Hepatocyte (in vitro differentiated cells): Measurements from ENCODE around the gene RXRA. TPM values are rescaled to one million over a fixed set of nuclear protein-coding genes. Genes with fewer than 3 reads are reported as not detected.

ENCODE experiments used
- DNase-seq: peaks from one replicate; pipeline ENCODE4 v3.0.0-alpha.2; 2016; ENCODE audit warnings: low spot score
- H2AFZ ChIP-seq: fragments of 200-600 bp; sonication (generic); 2 replicates; pipeline ENCODE4 v1.6.0; 2016; ENCODE audit warnings: antibody characterized with exemption, mild to moderate bottlenecking
- H3K27ac ChIP-seq: fragments of 200-600 bp; sonication (generic); 2 replicates; pipeline ENCODE4 v1.5.1; 2016; ENCODE audit warnings: mild to moderate bottlenecking
- H3K27me3 ChIP-seq: fragments of 200-600 bp; sonication (generic); 2 replicates; pipeline ENCODE4 v1.6.1; 2016
- H3K36me3 ChIP-seq: fragments of 200-600 bp; sonication (generic); replicated peaks from 2 replicates; pipeline ENCODE4 v1.5.1; 2016; ENCODE audit warnings: low read depth; ENCODE audit not compliant: insufficient read depth
- H3K4me1 ChIP-seq: fragments of 200-600 bp; sonication (generic); 2 replicates; pipeline ENCODE4 v1.5.1; 2016; ENCODE audit warnings: mild to moderate bottlenecking, moderate library complexity; ENCODE audit not compliant: insufficient read depth
- H3K4me2 ChIP-seq: fragments of 200-600 bp; sonication (generic); 2 replicates; pipeline ENCODE4 v1.6.0; 2016
- H3K4me3 ChIP-seq: fragments of 200-600 bp; sonication (generic); 2 replicates; pipeline ENCODE4 v1.5.1; 2016; ENCODE audit warnings: mild to moderate bottlenecking
- H3K79me2 ChIP-seq: fragments of 200-600 bp; sonication (generic); 2 replicates; pipeline ENCODE4 v1.6.0; 2017; ENCODE audit warnings: mild to moderate bottlenecking
- H3K9me2 ChIP-seq: fragments of 200-600 bp; sonication (generic); replicated peaks from 2 replicates; pipeline ENCODE4 v1.6.0; 2017; ENCODE audit warnings: mild to moderate bottlenecking; ENCODE audit not compliant: insufficient read depth
- H3K9me3 ChIP-seq: fragments of 200-600 bp; sonication (generic); 2 replicates; pipeline ENCODE4 v1.5.1; 2016; ENCODE audit warnings: low read depth, mild to moderate bottlenecking
- H4K20me1 ChIP-seq: fragments of 200-600 bp; sonication (generic); 2 replicates; pipeline ENCODE4 v1.6.0; 2016; ENCODE audit warnings: mild to moderate bottlenecking; ENCODE audit not compliant: insufficient read depth, poor library complexity, severe bottlenecking
- EZH2 ChIP-seq: fragments of 200-600 bp; sonication (generic); IDR thresholded peaks from 2 replicates; pipeline ENCODE4 v1.6.1; 2016; ENCODE audit warnings: antibody characterized with exemption, mild to moderate bottlenecking, borderline replicate concordance
- EZH2phosphoT487 ChIP-seq: fragments of 200-600 bp; sonication (generic); IDR thresholded peaks from one replicate; pipeline ENCODE4 v1.6.1; 2018; ENCODE audit warnings: antibody characterized with exemption, mild to moderate bottlenecking, low read depth, moderate library complexity; ENCODE audit not compliant: unreplicated experiment, severe bottlenecking
- WGBS: methylation state at CpG from one replicate; pipeline ENCODE4 v1.1.6; 2016; ENCODE audit warnings: low lambda C conversion rate; ENCODE audit errors: missing lambda C conversion rate; 5-methylcytosine and 5-hydroxymethylcytosine counted together
- polyA plus RNA-seq: library from polyadenylated mRNA; unstranded; fragments of >200 nt; fragmentation: Nextera tagmentation; extraction: Ambion mirVana; gene quantifications from 2 replicates; pipeline ENCODE4 v1.2.1, GENCODE V29; 2016
- total RNA-seq: library from RNA; depleted of rRNA; stranded (reverse); fragments of >200 nt; gene quantifications from 2 replicates; pipeline ENCODE4 v1.2.3, GENCODE V29; 2014
- TF ChIP-seq, protein P1 (sequence below): fragments of 200-600 bp; sonication (generic); IDR thresholded peaks from 2 replicates; pipeline ENCODE4 v1.5.1; 2016; ENCODE audit warnings: antibody characterized with exemption, mild to moderate bottlenecking; ENCODE audit not compliant: poor library complexity

The RXRA gene
- total and polyA plus RNA-seq, 2 experiments from 2014 or later: 35.9 to 41.6 TPM

DNA sequence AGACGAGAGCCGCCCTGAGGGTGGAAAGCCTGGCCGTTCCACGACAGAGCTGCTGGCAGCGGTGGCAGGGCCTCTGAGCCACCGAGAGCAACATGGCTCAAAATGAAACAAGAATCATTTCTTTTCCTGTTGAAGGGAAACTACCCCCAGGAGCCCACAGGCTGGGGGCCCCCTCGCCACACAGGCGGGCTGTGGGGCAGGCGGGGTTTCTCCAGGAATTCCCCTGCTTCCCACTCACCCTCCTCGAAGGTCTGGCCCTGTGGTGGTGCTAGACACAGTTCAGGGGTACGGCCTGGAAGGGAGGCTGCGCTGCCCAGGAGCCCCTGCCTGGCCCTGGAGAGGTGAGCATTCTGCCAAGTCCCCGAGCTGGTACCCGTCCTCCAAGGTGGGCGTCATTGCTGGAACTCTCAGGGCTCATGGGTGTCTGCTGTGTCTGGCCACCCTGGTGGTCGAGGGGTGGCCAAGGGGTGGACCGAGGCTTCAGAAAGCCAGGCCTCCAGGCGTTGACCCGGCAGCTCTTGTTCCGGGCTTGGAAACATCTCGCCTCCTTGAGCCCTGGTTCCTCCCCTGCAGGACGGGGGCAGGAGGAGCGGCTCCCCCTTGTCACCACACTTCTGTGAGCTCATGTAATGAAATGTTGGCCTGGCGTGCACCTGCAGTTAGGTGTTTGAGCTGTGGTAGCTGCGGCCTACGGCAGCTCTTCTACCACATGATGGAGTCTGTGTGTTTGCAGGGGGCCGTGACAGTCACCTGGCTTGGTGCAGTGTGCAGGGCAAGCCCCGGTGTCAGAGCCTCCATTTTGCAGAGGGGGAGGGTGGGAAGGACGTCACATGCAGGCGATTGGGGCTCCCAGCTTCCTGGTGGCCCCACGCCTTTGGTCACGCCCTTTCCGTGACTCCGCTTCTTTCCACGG is 65.3 kb downstream of the RXRA start:
- Histone ChIP-seq H3K4me3 (no peak overlapping the region), H3K4me1 (peaks cover 30% of the 10 kb centered on the region), H3K79me2 (peaks cover 100% of the 10 kb centered on the region), H3K36me3 (no peaks in the 10 kb centered on the region), H3K4me2 (no peak overlapping the region), H3K9me3 (no peaks in the 10 kb centered on the region), H3K27ac (no peak overlapping the region), H3K27me3 (no peaks in the 10 kb centered on the region), H2AFZ (no peak overlapping the region), H3K9me2 (no peaks in the 10 kb centered on the region), H4K20me1 (peaks cover 100% of the 10 kb centered on the region)
- no peak for DNase-seq
- WGBS: 92% methylated on average over 28 of the region's 35 CpGs
- TF ChIP-seq EZH2phosphoT487: no peak
- TF ChIP-seq EZH2: no peak
- TF ChIP-seq, protein P1, sequence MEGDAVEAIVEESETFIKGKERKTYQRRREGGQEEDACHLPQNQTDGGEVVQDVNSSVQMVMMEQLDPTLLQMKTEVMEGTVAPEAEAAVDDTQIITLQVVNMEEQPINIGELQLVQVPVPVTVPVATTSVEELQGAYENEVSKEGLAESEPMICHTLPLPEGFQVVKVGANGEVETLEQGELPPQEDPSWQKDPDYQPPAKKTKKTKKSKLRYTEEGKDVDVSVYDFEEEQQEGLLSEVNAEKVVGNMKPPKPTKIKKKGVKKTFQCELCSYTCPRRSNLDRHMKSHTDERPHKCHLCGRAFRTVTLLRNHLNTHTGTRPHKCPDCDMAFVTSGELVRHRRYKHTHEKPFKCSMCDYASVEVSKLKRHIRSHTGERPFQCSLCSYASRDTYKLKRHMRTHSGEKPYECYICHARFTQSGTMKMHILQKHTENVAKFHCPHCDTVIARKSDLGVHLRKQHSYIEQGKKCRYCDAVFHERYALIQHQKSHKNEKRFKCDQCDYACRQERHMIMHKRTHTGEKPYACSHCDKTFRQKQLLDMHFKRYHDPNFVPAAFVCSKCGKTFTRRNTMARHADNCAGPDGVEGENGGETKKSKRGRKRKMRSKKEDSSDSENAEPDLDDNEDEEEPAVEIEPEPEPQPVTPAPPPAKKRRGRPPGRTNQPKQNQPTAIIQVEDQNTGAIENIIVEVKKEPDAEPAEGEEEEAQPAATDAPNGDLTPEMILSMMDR: no peak

DNA sequence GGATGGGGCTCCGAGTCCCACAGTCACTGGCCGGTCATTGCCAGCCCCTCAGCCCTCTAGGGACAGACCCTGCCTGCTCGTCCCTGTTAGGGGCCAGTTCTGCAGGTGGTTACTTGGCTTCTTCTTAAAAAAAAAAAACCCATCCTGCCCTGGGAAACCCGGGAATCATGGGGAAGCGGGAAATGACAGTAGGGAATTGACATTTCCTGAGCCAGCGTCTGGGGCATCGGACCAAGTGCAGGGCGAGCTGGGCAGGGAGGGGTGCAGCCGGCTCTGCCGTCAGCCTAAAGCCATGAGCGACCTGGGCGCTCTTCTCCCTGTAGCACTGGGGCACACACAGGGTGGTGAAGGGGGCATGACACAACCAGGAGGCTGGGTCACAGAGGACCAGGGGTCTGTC is 66.6 kb downstream of the RXRA start:
- peaks cover 100% of the 10 kb centered on the region for H4K20me1 ChIP-seq
- H2AFZ ChIP-seq: no peak overlapping the region
- 95% methylated on average over 12 of the region's 12 CpGs for WGBS
- H3K27ac ChIP-seq: no peak overlapping the region
- H3K27me3 ChIP-seq: no peaks in the 10 kb centered on the region
- no peaks in the 10 kb centered on the region for H3K36me3 ChIP-seq
- H3K4me1 ChIP-seq: peaks cover 18% of the 10 kb centered on the region
- peaks cover 100% of the 10 kb centered on the region for H3K79me2 ChIP-seq
- H3K9me2 ChIP-seq: no peaks in the 10 kb centered on the region
- DNase-seq: no peak
- H3K9me3 ChIP-seq: no peaks in the 10 kb centered on the region
- no peak overlapping the region for H3K4me2 ChIP-seq
- H3K4me3 ChIP-seq: no peak overlapping the region
- TF ChIP-seq EZH2phosphoT487 (no peak), EZH2 (no peak)
- TF ChIP-seq, protein P1: no peak

DNA sequence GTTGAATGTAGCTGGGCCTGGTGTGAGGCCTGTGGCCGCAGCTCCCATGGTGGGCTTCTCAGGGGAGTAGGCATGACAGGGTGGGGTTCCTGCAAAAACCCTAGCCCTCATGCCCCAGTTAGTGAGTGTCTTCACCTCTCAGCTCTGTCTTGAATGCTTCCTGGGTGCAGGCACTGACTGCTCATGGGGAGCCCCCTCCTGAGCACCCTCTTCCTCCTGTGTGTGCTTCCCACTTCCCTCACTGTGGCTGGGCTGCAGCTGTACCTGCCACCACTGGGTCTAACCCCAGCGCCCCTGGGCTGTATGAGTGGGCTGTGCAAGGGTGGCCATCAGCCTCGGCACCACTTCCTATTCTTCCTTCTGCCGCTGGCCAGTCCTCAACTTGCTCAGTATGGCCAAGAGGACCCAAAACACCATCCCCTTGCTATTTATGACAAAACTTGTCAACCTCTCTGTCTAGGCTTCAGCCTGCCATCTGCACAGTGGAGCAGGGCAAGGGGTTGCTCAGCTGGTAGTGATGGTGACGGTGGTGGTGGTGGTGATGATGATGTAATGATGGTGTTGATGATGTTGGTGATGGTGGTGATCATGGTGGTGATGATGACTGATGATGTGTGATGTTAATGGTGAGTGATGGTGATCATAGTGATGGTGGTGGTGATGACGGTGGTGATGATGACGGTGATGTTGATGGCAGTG is 67.5 kb downstream of the RXRA start:
- H3K9me3 ChIP-seq: no peaks in the 10 kb centered on the region
- peaks cover 100% of the 10 kb centered on the region for H3K79me2 ChIP-seq
- H3K9me2 ChIP-seq: no peaks in the 10 kb centered on the region
- H3K4me2 ChIP-seq: no peak overlapping the region
- no peak overlapping the region for H2AFZ ChIP-seq
- peaks cover 100% of the 10 kb centered on the region for H4K20me1 ChIP-seq
- no peak overlapping the region for H3K4me3 ChIP-seq
- peaks cover 10% of the 10 kb centered on the region for H3K4me1 ChIP-seq
- H3K36me3 ChIP-seq: no peaks in the 10 kb centered on the region
- no peak overlapping the region for H3K27ac ChIP-seq
- no peak for DNase-seq
- TF ChIP-seq, protein P1: no peak
- no peak for TF ChIP-seq EZH2
- no peak for TF ChIP-seq EZH2phosphoT487
- no peaks in the 10 kb centered on the region for H3K27me3 ChIP-seq
- WGBS: 97% methylated on average over 7 of the region's 7 CpGs
